Omental fat pad (tissue), 4 donors: ENCODE measurements around the gene VWA8. TPM values are rescaled to one million over a fixed set of nuclear protein-coding genes. Genes with fewer than 3 reads are reported as not detected.
"Not testable (repeated sequence)": the region's sequence is repeated elsewhere in the genome, so short reads cannot be mapped to it uniquely, and the experiment has no call there.

ENCODE experiments used
- ATAC-seq: fragments of 150-250 bp; one replicate; pipeline ENCODE4 v1.9.1; 2016; ENCODE audit warnings: mild to moderate bottlenecking, moderate library complexity; ENCODE audit not compliant: low FRiP score
- DNase-seq: peaks from one replicate; pipeline ENCODE4 v3.0.0-alpha.2; 2019; ENCODE audit warnings: low spot score
- total RNA-seq, 4 donors: library from RNA; depleted of rRNA; stranded (reverse); fragments of >200 nt; gene quantifications; one replicate each; pipeline ENCODE4 v1.1.0, GENCODE V29; 2016
- TF ChIP-seq, protein P1 (sequence below), 3 donors: fragments of 450-650 bp; IDR thresholded peaks; one replicate each; pipeline ENCODE4 v1.5.1; 2016 to 2017; ENCODE audit warnings: antibody characterized with exemption in 3 of 3, mild to moderate bottlenecking in 3 of 3, moderate library complexity in 2 of 3

Gene VWA8
- total RNA-seq, 4 donors from 2014 or later, result 12.4 to 24.7 (median 18.3) TPM

- DNase-seq (no peak), ATAC-seq (no peak)
- TF ChIP-seq, protein P1, sequence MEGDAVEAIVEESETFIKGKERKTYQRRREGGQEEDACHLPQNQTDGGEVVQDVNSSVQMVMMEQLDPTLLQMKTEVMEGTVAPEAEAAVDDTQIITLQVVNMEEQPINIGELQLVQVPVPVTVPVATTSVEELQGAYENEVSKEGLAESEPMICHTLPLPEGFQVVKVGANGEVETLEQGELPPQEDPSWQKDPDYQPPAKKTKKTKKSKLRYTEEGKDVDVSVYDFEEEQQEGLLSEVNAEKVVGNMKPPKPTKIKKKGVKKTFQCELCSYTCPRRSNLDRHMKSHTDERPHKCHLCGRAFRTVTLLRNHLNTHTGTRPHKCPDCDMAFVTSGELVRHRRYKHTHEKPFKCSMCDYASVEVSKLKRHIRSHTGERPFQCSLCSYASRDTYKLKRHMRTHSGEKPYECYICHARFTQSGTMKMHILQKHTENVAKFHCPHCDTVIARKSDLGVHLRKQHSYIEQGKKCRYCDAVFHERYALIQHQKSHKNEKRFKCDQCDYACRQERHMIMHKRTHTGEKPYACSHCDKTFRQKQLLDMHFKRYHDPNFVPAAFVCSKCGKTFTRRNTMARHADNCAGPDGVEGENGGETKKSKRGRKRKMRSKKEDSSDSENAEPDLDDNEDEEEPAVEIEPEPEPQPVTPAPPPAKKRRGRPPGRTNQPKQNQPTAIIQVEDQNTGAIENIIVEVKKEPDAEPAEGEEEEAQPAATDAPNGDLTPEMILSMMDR (IDR thresholded peaks at IDR 0.05), result no peak
These were observed 214.7 kb downstream of the VWA8 start for GRCh38 chr13:41746259-41746658.

DNA sequence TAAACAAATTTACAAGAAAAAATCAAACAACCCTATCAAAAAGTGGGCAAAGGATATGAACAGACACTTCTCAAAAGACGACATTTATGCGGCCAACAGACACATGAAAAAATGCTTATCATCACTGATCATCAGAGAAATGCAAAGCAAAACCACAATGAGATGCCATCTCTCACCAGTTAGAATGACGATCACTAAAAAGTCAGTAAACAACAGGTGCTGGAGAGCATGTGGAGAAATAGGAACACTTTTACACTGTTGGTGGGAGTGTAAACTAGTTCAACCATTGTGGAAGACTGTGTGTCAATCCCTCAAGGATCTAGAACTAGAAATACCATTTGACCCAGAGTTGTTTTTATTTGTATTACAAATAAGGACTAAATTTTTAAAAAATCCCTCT, 215.4 kb downstream of the VWA8 start:
- not testable (repeated sequence) for ATAC-seq, DNase-seq

- ATAC-seq, result no peak
- TF ChIP-seq, protein P1 (IDR thresholded peaks at IDR 0.05), result no peak
These were observed 217.9 kb downstream of the VWA8 start for GRCh38 chr13:41742917-41743552.

DNA sequence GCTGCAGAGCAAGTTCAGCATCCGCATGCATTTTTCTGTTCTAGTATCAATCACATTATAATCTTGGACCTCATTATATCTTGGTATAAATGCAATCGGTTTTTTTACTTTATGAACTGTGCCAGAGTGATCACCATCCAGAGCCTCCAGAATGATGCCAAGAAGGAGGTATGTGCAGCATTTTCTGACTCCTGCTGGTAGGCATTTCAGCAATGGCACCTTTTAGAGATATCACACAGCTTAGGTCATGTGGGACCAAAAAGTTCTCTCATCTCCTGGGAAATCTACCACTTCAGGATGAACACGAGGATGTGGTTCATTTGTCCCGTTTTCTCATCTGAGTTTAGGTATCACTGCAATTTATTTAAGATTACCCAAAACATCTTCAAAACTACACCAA, 220.4 kb downstream of the VWA8 start:
- TF ChIP-seq, protein P1 (IDR thresholded peaks at IDR 0.05), result no peak
- ATAC-seq, result no peak
- DNase-seq, result no peak

More at GRCh38 chr13:41742917-41743552, 217.9 kb downstream of the VWA8 start:
- DNase-seq, result no peak

GRCh38 chr13:41722684-41723535, 238.0 kb downstream of the VWA8 start:
- no peak for DNase-seq
- no peak for ATAC-seq

GRCh38 chr13:41720839-41721561, 239.9 kb downstream of the VWA8 start:
- ATAC-seq, result no peak
- TF ChIP-seq, protein P1 (IDR thresholded peaks at IDR 0.05), result no peak

More at GRCh38 chr13:41722684-41723535, 238.0 kb downstream of the VWA8 start:
- TF ChIP-seq, protein P1 (IDR thresholded peaks at IDR 0.05), result no peak

GRCh38 chr13:41716236-41716635, 244.7 kb downstream of the VWA8 start:
- TF ChIP-seq, protein P1 (IDR thresholded peaks at IDR 0.05), result no peak
- DNase-seq (no peak), ATAC-seq (no peak)

More at GRCh38 chr13:41720839-41721561, 239.9 kb downstream of the VWA8 start:
- DNase-seq, result no peak
